Measurements from ENCODE around the gene MFSD11.
"Not testable (repeated sequence)": the region's sequence is repeated elsewhere in the genome, so short reads cannot be mapped to it uniquely, and the experiment has no call there.

Gene MFSD11

GRCh38 chr17:76748657-76749056, 10.7 kb downstream of the MFSD11 start:
- no peak for DNase-seq

GRCh38 chr17:76751416-76751993, 13.6 kb downstream of the MFSD11 start:
- DNase-seq, result no peak

DNA sequence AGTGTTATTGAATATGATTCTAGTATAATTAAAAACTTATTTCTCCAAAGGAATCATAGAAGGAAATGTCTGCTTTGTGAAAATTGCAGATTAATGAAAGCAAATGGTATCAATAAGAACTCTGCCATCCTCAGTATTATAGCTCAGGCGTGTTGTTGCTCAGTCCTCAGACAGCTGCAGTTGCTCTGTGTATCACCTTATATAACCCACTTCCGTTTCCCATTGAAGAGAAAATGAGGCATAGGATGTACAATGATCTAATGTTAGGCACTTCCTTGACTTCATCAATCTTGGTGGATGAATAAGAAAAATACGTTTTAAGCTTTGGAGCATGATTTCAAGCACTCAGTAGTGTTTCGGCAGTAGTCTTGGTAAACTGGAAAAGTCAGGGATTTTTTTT, 14.1 kb downstream of the MFSD11 start:
- no peak for DNase-seq

GRCh38 chr17:76753061-76753961, 15.4 kb downstream of the MFSD11 start:
- no peak for DNase-seq

DNA sequence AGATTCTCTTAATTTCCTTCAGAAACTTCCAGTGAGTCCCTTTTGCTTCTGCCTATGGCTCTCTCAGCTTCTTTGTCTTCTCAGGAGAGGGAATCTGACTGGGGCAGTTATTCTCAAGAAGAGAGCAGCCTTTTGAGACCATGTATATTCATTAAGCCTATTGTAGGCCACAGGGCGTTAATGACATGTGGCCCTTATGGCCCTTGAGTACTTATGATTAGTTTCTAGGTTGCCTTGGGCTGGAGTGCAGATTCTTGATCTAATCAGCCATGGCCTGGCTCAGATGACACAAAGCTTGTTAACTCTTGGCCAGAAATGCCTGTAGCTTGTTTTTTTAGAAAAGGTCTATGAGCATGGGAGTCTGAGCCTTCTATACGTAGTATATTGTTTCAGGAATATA, 17.4 kb downstream of the MFSD11 start:
- no peak for DNase-seq

- DNase-seq, result no peak
These were observed 19.3 kb downstream of the MFSD11 start for GRCh38 chr17:76757256-76757655.

- no peak for DNase-seq
These were observed 20.7 kb downstream of the MFSD11 start for GRCh38 chr17:76758570-76758969.

GRCh38 chr17:76772842-76773525, 35.1 kb downstream of the MFSD11 start:
- peak; percentile 49 for DNase-seq

DNA sequence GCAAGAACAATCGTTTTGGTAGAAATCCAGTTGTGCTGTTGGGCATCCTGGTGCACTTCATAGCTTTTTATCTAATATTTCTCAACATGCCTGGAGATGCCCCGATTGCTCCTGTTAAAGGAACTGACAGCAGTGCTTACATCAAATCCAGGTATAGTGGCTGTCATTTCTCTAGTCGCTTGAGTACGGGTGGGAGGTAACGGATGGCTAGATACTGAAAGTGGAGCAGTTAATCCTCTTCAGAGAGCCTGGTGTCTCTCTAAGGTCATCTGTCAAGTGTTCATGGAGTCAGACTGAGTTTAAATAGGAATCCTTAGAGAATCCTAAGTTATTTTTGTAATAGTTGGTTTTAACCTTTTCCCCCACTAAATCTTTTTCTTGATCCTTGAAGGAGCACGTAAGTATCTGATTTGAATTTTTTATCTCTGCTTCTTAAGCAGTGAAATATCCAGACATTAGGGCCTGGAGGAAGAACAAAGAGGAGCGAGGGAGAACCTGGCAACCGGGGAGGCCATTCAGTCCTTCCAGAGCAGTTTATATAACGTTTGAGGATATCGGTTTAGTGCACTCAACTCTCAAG, 37.2 kb downstream of the MFSD11 start:
- DNase-seq, result no peak

DNA sequence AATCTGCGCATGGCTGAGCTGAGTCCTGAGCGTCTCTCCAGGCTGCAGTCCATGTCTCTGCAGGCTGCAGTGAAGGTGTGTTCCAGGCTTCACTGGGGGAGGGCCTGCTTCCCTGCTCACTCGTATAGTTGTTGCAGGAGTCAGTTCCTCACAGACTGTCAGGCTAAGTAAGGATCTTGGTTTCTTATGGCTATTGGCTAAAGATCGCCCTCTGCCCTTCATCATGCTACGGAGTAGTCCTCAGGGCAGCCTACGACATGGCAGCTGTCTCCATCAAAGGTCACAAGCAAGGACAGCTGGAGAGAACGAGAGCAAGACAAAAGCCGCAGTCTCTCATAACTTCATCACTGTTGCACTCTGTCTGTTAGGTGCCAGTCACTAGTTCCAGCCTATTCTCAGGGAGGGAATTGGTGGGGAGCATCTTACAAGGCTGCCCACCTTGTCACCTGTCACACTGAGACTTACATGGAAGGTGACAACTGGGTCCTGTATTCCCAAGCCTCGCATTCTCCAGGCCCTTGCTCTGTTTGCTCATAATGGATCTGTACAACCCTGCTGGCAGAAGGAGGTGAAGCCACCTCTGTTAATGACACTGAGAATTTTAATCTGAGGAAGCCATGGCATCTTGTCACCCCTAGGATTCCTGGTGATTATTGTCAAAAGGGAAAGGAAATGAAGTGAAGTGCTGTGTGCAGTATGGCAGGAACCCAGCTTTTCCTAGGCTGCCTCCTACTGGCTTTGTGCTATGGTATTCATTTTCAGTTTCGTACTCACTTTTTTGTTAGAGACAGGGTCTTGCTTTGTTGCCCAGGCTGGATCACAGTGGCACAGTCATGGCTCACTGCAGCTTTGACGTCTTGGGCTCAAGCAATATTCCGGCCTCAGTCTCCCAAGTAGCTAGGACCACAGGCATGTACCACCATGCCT, 43.4 kb downstream of the MFSD11 start:
- no peak for DNase-seq

- no peak for DNase-seq
These were observed 45.2 kb downstream of the MFSD11 start for GRCh38 chr17:76783146-76783545.

- DNase-seq, result no peak
These were observed 47.0 kb downstream of the MFSD11 start for GRCh38 chr17:76784926-76785325.

- DNase-seq, result not testable (repeated sequence)
These were observed 49.9 kb downstream of the MFSD11 start for GRCh38 chr17:76787866-76788265.

GRCh38 chr17:76789235-76789788, 51.4 kb downstream of the MFSD11 start:
- no peak for DNase-seq

- DNase-seq, result no peak
These were observed 53.4 kb downstream of the MFSD11 start for GRCh38 chr17:76791053-76791980.

DNA sequence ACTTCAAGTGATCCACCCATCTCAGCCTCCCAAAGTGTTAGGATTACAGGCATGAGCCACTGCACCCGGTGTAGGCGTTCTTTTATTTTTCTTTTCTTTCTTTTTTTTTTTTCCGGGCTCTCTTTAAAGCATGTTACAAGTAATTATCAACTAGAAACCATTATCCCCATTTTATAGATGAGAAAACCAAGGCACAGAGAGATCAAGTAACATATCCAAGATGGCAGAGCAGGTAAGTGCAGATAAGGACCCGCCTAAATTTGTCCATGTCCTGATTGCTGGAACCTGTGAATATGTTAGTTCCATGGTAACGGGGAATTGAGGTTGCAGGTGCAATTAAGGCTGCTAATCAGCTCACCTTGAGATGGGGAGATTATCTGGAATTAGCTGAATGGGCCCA, 54.4 kb downstream of the MFSD11 start:
- no peak for DNase-seq

DNA sequence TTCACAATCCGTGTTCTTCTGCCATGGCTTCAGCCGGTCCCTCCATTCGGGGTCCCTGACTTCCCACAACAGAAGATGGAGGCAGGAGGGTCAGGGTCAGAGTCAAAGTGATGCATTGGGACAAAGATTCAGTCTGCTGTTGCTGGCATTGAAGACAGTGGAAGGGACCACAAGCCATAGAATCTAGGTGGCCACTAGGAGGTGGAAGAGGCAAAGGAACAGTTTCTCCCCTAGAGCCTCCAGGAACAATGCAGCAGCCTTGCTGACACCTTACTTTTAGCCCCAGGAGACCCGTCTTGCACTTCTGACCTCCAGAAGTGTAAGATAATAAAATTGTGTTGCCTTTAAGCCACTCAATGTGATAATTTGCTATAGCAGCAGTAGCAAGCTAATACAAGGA, 55.9 kb downstream of the MFSD11 start:
- DNase-seq, result no peak

- DNase-seq, result no peak
These were observed 58.2 kb downstream of the MFSD11 start for GRCh38 chr17:76796081-76796480.

DNA sequence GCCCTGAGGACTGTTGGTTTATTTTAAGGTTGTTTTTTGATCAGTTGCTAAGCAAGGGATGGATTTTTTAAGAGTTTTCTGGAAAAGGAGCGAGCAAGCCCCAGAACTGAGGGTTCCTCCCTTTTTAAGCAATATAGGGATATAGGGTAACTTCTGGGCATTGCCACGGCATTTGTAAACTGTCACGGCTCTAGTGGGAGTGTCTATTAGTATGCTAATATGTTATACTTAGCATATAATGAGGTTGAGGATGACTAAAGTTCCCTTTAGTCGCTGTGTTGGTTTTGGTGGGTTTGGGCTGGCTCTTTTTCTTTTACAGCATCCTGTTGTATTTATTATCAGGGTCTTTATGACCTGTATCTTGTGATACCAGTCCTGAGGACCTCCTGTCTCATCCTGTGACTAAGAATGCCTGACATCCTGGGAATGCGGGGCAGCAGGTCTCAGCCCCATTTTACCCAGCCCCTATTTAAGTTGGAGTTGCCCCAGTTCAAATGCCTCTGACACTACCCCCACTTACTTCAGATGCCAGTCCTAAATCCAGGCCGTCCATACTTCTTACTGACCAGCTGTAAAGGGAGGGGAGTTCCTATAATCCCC, 59.4 kb downstream of the MFSD11 start:
- no peak for DNase-seq

DNA sequence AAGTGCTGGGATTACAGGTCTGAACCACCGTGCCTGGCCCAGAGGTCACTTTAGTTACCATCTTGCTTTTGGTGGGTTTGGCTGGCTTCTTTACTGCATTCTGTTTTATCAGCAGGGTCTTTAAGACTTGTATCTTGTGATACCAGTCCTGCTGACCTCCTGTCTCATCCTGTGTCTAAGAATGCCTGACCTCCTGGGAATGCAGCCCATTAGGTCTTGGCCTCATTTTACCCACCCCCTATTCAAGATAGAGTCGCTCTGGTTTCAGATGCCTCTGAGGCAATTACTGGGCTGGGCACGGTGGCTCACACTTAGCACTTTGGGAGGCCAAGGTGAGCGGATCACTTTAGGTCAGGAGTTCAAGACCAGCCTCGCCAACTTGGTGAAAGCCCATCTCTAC, 63.8 kb downstream of the MFSD11 start:
- DNase-seq, result no peak

Data from T-helper 9 cell (primary cell).